NCI-H1048 (cell line): ENCODE measurements around the gene ZDHHC3.
"Not testable (repeated sequence)": the region's sequence is repeated elsewhere in the genome, so short reads cannot be mapped to it uniquely, and the experiment has no call there.

Experiments used
- DNase-seq: peaks from one replicate; lab custom pipeline; 2025; lab: John Stamatoyannopoulos, UW

The ZDHHC3 gene

DNA sequence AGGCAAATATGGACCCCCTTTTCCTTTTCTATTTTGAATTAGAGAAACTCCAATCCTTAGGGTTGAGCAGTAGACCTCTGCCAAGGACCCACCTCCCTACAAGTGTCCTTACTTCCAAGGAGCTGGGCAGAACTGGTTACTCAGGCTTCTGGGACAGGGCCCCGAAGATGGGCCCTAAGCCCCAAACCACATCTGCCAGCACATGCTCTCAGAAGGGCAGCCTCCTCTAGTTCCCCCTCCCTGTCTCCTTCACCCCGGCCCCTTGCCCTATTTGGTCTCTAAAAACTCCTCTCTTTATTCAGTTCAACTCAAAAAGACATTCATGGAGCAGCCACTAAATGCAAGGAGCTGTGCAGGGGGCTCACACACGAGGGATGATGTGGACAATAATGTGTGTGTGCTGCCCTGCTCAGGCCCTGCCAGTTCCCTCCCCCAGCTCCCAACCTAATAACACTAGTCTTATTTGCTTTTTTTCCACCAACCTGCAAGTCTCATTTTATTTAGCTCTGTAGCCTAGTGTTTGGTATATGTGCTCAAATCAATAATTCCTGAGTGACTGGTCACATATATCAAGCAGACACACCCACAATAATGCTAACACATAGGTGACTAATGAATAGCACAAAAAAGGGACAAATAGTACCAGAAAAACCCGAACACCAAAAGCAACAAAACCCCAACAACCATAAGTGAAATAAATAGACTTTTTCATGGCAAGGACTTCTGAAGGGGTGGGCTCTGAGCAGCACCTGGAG, 12.2 kb downstream of the ZDHHC3 start:
- DNase-seq: no peak

DNA sequence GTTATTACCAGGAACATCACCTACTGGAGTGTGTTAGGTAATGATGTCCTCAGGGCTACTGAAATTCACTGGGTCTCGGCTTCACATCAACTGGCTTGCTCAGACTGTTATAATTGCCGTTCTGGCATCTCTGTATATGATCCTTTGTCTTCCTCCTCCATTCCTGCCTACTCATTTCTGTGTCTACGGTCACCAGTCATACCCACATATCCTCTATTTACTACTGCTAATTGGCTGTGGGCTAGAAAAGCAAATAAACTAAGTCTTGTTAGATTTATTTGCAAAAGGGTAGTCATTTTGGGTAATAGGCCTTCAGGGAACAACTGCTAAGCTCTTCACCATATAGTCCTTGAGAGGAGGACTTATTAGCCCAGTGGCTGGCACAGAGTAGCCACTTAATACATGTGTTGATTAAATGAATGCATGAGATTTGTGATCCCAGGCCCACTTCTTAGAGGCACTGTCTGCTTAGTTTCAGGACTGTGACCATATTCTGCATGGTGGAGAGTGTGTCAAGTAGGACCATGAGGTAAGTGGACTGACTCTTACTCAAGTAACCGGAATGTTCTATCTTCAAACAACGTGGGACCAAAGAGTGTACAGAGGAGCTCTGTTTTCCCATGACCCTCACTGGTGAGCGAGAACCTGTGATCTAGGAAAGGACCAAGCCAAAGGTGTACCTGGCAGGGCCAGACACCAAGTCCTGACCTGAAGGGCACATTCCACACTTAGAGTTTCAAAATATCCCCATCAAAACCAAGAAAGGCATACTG, 13.2 kb downstream of the ZDHHC3 start:
- no peak for DNase-seq

DNA sequence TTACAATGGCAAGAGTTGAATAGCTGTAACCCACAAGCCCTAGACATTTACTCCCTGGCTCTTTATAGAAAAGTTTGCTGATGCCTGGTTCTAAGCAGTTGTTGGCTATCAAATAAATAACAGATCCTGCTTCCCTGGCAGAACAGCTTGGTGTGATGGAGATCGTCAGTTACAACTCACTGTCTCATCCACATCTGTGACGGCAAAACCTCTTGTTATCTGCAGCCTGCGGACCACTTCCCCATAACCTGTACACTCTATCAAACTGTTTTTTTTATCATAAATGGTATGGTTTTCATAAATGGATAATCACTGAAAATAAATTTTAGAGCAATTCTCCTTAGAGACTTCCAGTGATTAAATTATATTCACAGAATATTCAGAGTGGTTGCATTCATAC, 14.1 kb downstream of the ZDHHC3 start:
- no peak for DNase-seq

DNA sequence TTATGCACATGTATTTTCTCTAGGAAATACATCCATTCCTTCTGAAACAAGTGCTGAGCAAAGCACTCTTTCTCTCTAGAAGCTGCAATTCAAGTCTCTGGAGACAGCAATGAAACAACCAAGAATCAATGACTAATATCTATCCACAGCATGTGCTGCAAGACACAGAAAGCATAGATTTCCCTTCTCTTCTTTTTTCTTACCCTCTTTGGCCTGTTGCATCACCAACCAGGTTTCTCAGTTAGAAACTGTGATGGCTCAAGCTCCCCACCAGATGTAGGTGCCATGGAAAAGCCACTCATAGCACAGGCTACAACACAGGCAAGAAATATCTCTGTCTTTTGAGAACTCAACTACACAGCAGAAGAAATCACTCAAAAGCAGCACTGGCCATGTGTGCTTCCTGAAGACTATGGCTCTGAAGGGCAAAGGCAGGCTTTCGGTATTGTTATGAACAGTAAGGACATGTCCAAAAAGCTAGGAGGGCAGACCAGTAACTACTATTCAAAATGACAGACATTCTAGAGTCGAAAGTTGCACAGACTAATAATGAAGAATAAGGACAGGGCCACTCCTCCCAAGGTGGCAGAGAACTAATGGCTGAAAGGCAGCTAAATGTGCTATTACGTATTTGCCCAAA, 15.5 kb downstream of the ZDHHC3 start:
- DNase-seq: no peak

DNA sequence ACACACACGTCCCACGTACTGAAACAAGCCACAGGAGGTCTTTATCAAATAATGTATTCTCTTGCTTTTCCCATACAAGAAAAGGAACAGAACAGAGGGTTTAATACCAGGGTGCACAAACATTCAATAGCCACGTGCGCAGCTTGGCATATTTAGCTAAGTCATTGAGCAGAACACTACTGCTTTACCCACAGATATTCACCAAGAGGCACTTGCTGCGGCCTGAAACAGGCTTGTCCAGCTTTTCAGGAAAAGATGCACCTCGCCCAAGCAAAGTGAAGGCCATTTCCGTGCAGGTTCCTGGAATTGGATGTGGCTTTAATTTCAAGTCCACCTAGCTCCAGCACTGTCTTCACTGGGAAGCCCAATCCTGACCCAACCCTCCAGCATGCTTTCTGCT, 17.6 kb downstream of the ZDHHC3 start:
- no peak for DNase-seq

DNA sequence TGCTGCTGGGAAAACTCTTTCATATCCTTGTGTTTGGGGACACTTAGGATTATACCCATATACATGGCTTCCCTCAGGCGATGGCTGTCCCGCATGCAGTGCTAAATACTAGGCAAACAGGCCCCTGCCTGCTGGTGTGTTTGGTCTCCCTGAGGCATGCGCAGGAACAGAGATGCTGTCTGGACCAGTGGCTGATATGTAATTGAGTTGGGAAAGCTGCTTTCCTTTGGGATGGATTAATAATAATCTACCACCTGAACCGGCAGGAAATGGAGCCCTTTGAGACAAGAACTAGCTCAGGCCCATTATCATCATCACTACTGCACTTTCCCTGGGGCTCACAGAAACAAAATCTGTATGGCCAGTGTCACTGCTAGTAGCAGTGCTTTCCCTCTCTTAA, 18.0 kb downstream of the ZDHHC3 start:
- DNase-seq: no peak

DNA sequence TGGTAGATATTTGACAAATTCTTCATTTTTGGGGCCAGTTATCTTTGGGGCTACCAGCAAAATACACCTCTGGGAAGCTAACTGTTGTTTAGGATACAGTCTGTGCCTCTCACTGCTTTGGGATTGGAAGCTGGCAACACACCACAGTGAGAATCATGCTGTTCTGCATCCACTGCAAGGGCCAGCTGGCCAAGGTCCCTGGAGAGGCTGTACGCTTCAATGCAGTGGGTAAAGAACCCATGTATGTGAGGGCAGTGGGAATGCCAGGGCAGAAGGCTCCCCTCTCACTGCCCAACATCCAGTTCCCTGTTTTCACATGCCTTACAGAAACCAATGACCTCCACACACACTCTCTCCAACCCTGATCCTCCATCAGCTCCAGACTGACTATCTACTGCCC, 20.1 kb downstream of the ZDHHC3 start:
- DNase-seq: no peak

DNA sequence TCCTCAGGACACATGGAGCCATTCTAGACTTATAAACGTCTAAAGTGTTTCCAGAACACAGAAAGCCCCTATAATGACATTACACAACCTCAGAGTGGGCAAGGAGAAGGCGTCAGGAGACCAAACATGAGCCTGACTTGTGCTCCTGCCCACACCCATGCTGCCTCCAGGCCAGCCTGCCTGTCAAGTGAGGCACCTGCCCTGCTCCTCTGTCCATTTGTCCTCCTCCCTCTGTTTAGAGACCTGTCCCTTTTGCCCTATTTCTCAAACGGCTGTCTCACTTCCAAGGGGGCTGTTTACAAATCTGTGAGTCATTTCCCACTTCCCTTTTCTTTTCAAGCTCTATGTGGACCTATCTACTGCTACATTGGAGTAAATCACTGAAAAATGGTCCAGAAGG, 21.0 kb downstream of the ZDHHC3 start:
- DNase-seq: no peak

DNA sequence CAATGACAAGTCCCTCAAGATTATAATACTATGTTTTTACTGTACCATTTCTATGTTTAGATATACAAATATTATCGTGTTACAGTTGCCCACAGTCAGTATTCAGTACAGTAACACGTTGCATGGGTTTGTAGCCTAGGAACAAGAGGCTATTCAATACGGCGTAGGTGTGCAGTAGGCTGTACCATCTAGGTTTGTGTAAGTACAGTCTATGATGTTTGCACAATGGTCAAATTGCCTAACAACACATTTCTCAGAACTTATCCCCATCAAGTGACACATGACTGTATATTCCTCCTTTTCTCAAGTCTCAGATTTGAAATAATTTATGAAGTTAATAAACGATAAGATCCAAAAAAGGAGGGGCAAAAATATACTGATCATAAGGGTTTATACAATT, 21.7 kb downstream of the ZDHHC3 start:
- no peak for DNase-seq

DNA sequence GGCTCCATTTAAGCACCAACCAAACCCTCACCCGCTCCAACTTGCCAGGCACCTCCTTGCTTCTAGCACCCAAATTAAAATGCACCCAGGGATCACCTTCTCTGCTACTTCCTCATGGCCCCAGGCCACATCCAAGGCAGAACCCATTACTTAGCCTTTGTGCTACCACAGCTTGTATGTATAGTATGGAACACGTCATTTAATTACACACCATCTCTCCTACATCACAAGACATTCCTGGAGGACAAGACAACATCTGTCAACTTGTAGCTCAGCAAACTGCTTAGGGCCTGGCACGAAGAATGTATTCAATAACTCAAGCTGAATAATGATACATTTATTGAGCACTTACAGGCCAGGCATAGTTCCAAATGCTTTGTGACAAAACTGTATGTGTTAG, 23.3 kb downstream of the ZDHHC3 start:
- no peak for DNase-seq

DNA sequence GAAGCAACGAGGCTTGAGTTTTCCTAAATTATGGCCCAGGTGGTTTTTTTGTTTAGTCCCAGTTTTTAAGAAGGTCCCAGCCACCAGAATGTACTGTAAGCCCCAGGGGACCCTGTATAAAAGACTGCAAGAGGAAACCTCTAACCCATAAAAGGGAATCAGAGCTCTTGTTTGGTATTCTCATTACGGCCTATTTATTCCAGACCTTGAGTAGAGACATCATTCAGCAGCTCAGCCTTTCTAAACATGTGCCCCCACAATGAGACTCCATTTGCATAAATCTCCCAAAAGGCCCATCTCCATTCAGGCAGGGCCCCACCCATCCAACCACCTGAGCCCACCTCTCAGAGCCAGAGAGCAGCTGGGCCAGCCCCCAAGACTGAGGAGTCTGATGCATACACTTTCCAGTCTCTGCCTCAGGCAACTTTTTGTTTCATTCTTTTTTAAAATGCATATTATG, 25.7 kb downstream of the ZDHHC3 start:
- DNase-seq: no peak

DNA sequence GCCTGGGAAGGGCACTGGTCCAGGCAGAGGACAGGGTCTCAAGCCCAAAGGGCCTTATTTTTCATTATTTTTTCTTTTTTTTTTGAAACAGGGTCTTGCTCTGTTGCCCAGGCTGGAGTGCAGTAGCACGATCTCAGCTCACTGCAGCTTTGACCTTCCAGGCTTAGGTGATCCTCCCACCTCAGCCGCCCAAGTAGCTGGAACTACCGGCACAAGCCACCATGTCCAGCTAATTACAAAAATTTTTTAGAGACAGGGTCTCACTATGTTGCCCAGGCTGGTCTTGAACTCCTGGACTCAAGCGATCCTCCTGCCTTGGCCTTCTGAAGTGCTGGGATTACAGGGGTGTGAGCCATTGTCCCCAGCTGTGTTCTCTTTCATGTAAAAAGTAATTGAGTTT, 26.2 kb downstream of the ZDHHC3 start:
- DNase-seq: not testable (repeated sequence)

DNA sequence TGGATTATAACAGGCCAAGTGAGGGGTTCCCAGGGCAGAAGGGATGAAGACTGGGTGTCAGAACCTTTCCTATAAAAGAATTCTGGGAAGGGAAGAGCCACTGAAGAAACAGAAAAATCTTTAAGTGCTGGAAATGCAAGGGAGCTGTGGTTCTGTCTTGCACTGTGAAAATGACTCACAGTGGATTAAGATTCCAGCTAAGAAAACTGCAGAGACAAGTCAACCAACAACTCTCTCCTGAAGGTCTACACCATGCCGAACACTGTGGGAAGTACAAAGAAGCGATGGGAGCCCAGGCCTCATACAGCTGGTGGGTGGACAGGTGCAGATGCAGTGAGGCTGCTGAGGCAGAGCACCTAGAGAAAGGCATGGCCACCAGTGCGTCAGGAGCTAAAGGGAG, 27.7 kb downstream of the ZDHHC3 start:
- no peak for DNase-seq

DNA sequence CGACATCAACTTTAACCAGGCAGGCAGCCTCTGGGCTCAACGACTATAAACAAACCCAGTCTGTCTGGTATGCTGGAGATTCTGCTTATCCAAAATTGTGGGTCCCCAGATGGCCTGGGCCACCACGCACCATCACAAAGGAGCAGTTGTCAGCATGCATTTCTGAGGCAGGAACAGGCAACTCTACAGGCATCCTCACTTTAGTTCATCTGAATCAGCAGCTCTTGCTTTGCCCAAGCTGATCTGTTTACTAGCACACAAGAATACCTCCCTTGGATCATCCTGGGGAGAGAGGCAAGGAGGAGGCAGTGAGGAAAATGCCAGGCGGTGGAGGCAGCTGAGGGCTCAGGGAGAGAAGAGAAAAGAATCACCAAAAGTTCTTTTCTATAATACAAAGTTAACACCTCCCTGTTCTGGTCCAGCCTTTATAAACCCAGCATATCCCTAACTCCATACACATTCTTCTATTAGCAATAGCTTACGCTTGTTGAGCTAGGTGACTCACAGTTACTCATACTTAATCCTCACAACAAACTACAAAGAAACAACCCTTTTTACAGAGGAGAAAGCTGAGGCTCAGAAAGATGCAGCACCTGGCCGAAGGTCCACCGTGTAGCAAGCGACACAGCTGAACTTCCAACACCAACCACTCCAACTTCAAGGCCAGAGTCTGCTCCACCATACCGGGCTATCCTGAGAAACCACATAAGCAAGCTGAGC, 33.6 kb downstream of the ZDHHC3 start:
- DNase-seq: no peak

DNA sequence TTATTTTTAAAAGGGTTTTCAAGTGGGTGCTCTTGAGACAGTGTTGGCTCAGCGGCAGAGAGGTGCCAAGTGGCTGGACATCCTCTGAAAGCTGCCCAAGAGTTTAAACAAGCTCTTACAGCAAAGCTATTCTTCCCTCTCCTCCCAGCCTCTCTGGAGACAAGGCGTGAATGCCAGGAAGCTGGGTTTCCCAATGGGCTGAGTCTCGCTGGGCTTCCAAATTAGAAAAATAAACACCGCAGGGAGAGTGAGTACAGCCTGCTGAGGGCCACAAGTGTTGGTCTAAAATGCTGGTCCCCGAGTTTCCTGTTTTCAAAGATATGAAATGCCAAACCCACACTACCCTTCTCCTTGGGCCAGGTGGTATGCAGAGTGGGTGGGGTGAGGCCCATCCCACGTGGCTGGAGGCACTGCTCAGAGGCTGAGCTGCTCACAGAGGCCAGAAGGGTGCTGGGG, 36.4 kb downstream of the ZDHHC3 start:
- no peak for DNase-seq

DNA sequence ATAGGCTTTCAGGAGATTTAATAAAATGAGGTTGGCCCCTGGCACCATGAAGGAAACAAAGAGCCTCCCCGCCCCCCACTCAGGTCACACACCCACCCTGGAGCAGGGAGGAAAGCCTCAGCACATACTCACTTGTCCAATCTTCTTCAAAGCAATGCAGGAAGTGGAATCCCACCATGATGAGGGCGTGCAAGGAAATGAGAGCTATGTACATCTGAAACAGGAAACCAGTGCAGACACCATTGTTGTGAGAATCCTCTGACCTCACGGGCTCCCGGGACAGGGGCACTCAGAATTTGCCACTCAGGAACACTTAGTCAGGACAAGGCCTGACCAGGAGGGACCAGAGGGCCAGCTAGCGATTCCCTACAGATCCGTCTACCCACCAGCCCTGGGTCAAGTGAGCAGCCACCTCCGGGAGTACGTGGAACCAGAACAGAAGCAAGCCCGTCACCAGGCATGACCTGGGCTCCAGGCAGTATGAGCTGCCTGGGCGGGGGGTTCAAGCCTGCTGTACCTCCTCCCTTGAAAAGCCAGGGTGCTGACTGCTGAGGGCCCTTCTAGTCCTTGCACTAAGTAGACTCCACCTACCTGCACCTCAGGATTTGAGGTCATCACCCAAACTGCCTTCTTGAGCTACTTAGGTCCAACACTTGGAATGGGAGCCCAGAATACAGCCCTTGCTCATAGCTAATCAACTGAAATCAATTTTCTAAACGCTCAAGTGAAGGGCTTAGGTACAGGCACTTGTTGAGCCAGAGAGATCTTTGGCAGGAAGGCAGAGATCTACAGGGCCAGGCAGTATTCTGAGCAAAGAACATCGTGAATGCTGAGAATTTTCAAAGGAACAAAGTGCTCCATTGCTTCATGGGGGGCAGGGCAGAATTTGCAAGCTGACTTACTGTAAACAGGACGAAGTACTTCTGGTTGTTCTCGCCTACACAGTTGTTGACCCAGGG, 42.7 kb downstream of the ZDHHC3 start:
- no peak for DNase-seq

DNA sequence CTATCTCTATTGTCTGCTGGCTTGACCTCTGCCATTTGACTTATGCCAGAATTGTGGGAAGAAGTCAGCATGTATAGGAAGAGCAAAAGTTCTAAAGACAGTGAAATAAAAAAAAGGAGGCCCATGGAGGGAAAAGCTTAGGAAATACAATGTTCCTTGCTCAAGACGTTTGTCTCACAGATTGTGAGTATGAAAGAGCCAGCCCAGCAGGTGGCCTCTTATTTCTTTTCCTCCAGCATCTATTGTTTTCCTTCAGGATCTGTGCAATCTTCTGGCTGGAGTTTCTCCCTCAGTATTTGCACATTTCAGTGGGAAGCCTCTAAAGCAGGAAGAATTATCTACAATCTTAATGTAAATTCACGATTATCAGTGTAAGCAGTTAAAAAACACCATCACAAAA, 43.7 kb downstream of the ZDHHC3 start:
- DNase-seq: no peak

DNA sequence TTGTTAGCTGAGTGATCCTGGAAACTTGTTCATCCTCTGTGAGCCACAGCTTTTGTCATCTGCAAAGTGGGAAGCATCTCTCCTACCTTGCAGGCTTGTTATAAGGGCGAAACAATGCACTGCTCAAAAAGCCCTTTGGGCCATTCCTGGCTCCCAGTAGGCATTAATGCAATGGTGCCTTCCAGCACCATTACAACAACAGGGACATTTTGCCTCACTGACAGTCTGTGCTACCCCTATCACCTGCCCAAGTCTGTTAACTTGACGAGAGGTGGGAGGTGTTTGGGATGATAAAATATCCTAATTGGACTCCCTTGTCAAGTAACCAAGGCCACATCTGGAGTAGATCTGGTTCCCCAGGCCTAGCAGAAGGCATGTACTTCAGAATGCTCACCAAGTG, 44.2 kb downstream of the ZDHHC3 start:
- DNase-seq: no peak

DNA sequence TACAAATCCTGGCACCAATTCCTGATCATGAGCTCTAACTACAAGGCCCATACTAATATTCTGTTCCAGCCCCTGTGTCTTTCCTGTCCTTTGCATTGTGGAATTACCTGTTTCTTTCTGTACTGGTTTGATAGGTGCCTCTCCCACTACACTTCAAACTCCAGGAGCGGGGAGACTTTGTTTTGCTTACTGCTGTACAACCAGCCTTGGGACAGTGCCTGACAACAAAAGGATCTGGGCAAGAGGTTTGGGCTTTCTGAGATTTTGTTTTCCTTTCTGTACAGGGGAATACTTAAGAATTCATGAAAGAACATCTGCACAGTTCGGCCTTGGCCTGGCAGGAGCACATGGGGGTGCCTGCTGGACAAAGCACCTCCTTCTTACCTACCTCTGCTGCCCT, 45.1 kb downstream of the ZDHHC3 start:
- DNase-seq: no peak

DNA sequence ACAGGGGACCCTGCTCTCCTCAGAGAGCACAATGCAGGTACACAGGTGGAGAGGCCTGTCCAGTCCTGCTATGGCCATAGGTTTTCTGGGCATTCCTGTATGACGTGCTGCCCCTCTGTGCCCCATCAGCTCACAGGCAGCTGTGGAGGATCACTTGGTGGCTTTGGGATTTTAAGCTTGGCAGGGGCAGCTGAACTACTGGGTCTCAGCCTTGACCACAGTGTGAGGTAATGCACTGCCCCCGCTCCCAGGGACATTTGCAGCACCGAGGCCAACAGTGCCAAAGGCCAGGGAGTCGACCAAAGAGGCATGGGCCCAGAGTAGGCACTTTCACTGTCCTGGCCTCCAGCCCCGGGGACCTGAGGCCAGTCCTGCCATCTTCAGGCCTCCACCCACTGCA, 46.2 kb downstream of the ZDHHC3 start:
- no peak for DNase-seq

DNA sequence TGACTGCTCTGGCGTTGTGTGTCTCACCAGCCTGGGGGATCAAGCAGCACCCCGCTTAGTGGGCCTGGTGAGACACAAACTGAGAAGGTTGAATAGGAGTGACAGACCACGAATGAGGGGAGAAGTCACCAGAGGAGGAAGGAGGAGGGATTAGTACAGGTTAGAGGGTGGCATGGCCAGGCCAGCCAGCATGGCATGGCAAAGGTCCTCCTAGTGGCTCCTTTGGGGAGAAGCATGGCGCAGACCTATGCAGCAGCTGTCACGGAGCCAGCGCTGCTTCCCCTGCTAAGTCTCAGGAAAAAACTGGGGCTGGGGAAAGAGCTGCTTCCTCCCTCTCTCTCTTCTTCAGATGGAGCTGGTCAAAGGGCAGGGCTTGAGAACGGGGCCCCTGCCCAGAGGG, 48.6 kb downstream of the ZDHHC3 start:
- DNase-seq: no peak
